A549 (cell line): ENCODE data around the gene CSMD2. TPM values are rescaled to one million over a fixed set of nuclear protein-coding genes. Genes with fewer than 3 reads are reported as not detected.

Experiments used
- ATAC-seq, 2 experiments: fragments of 200-7000 bp in 1 of 2; fragments of >200 bp in 1 of 2; cut with Nextera tagmentation in 1 of 2; cut with Tn5 transposase in 1 of 2; 3 replicates each; pipeline versions ENCODE4 v1.8.0 to v1.9.1; 2018 to 2020; ENCODE audit warnings: mild to moderate bottlenecking in 1 of 2, moderate library complexity in 1 of 2
- CTCF ChIA-PET: fragments of 300-600 bp; sonication (Branson Sonifier 250); formaldehyde crosslinking; extraction: SDS; loops from one replicate; lab custom pipeline; 2021; ENCODE audit warnings: antibody characterized with exemption, inconsistent platforms; lab: Yijun Ruan, JAX
- POLR2A ChIA-PET: fragments of 350-600 bp; formaldehyde crosslinking; extraction: SDS; loops from one replicate; lab custom pipeline; 2021; ENCODE audit warnings: antibody characterized with exemption, inconsistent platforms; lab: Yijun Ruan, JAX
- DNase-seq, 2 experiments: peaks; one replicate each; pipeline versions ENCODE4 v3.0.0 to v3.0.0-alpha.2; 2011 to 2016; ENCODE audit warnings: low read depth in 1 of 2, low spot score in 1 of 2
- FAIRE-seq: peaks from 2 replicates; lab custom pipeline; 2011; peaks lifted over from hg19 to GRCh38; lab: Jason Lieb, UNC
- H3K27ac ChIP-seq, 2 experiments: fragments of >200 bp; sonication (Bioruptor Twin); formaldehyde crosslinking; 3 replicates each; pipeline ENCODE4 v1.5.1; 2016 to 2017
- H3K4me1 ChIP-seq: fragments of >200 bp; sonication (Bioruptor Twin); formaldehyde crosslinking; 3 replicates; pipeline ENCODE4 v1.6.1; 2016
- H3K4me2 ChIP-seq: fragments of >200 bp; sonication (Bioruptor Twin); formaldehyde crosslinking; 3 replicates; pipeline ENCODE4 v1.6.1; 2016
- H3K4me3 ChIP-seq: fragments of >200 bp; sonication (Bioruptor Twin); formaldehyde crosslinking; 3 replicates; pipeline ENCODE4 v1.5.1; 2016
- H3K9me3 ChIP-seq: fragments of >200 bp; sonication (Bioruptor Twin); formaldehyde crosslinking; 3 replicates; pipeline ENCODE4 v1.6.1; 2016
- BHLHE40 ChIP-seq: IDR thresholded peaks from 2 replicates; pipeline ENCODE4 v1.6.1; 2012; ENCODE audit warnings: low read depth, low read length, inconsistent platforms
- CBX8 ChIP-seq: fragments of 200-600 bp; sonication (generic); IDR thresholded peaks from 2 replicates; pipeline ENCODE4 v1.6.1; 2016
- CEBPB ChIP-seq, 2 experiments: fragments of >200 bp in 1 of 2; sonication (Bioruptor Twin) in 1 of 2; formaldehyde crosslinking in 1 of 2; IDR thresholded peaks; 2 replicates each; pipeline ENCODE4 v1.6.1; 2012 to 2016
- CHD2 ChIP-seq: fragments of 150-350 bp; IDR thresholded peaks from 2 replicates; pipeline ENCODE4 v1.6.1; 2014; ENCODE audit warnings: low read length; ENCODE audit not compliant: partially characterized antibody
- EHMT2 ChIP-seq: fragments of 200-600 bp; sonication (generic); IDR thresholded peaks from 2 replicates; pipeline ENCODE4 v1.6.1; 2016; ENCODE audit warnings: antibody characterized with exemption, low read depth, mild to moderate bottlenecking, moderate library complexity
- FOSB ChIP-seq: fragments of 250-450 bp; sonication (Bioruptor Pico); IDR thresholded peaks from 2 replicates; pipeline ENCODE4 v1.5.0; 2020; ENCODE audit warnings: mild to moderate bottlenecking, moderate library complexity
- FOSL2 ChIP-seq, 2 experiments: fragments of 450-650 bp in 1 of 2; fragments of >200 bp in 1 of 2; sonication (Bioruptor Twin) in 1 of 2; formaldehyde crosslinking; IDR thresholded peaks; 2 replicates each; pipeline versions ENCODE4 v1.5.0 to v1.6.1; 2016 to 2020; ENCODE audit warnings: mild to moderate bottlenecking in 1 of 2, moderate library complexity in 1 of 2
- GATA3 ChIP-seq: IDR thresholded peaks from 2 replicates; pipeline ENCODE4 v1.6.1; 2012; ENCODE audit warnings: borderline replicate concordance
- HDAC2 ChIP-seq: fragments of 200-600 bp; sonication (generic); IDR thresholded peaks from 2 replicates; pipeline ENCODE4 v1.6.1; 2016
- HEYL ChIP-seq: fragments of 250-450 bp; sonication (Bioruptor Pico); IDR thresholded peaks from 2 replicates; pipeline ENCODE4 v1.8.0; 2021; ENCODE audit warnings: mild to moderate bottlenecking, moderate library complexity
- HOXA7 ChIP-seq: fragments of 250-450 bp; sonication (Bioruptor Pico); IDR thresholded peaks from 2 replicates; pipeline ENCODE4 v1.5.0; 2020; ENCODE audit warnings: mild to moderate bottlenecking, moderate library complexity
- HOXB5 ChIP-seq: fragments of 250-450 bp; sonication (Bioruptor Pico); IDR thresholded peaks from 2 replicates; pipeline ENCODE4 v1.5.0; 2020; ENCODE audit warnings: mild to moderate bottlenecking, moderate library complexity
- KDM1A ChIP-seq: fragments of 200-600 bp; sonication (generic); IDR thresholded peaks from 2 replicates; pipeline ENCODE4 v1.6.1; 2016; ENCODE audit warnings: low read depth, mild to moderate bottlenecking
- MAZ ChIP-seq: fragments of 150-350 bp; IDR thresholded peaks from 2 replicates; pipeline ENCODE4 v1.6.1; 2014; ENCODE audit warnings: antibody characterized with exemption, low read depth, low read length, borderline replicate concordance
- MYC ChIP-seq: IDR thresholded peaks from 2 replicates; pipeline ENCODE4 v1.6.1; 2012; ENCODE audit warnings: mild to moderate bottlenecking, inconsistent platforms, low read length, improper control_type of control experiment, borderline replicate concordance
- NR3C1 ChIP-seq: fragments of >200 bp; sonication (Bioruptor Twin); formaldehyde crosslinking; IDR thresholded peaks from 3 replicates; pipeline ENCODE4 v1.6.1; 2017
- PHF8 ChIP-seq: fragments of 200-600 bp; sonication (generic); IDR thresholded peaks from 2 replicates; pipeline ENCODE4 v1.6.1; 2016; ENCODE audit warnings: low read depth, mild to moderate bottlenecking, antibody characterized with exemption, moderate library complexity, borderline replicate concordance
- POLR2AphosphoS2 ChIP-seq: conservative IDR thresholded peaks from 2 replicates; pipeline ENCODE4 v1.6.1; 2012; ENCODE audit warnings: low read length, improper control_type of control experiment, inconsistent platforms
- RAD21 ChIP-seq, 2 experiments: fragments of >200 bp in 1 of 2; sonication (Bioruptor Twin) in 1 of 2; formaldehyde crosslinking in 1 of 2; IDR thresholded peaks in 1 of 2; conservative IDR thresholded peaks in 1 of 2; 2 replicates in 1 of 2; 3 replicates in 1 of 2; pipeline ENCODE4 v1.6.1; 2012 to 2018; ENCODE audit warnings: inconsistent platforms in 1 of 2
- RARB ChIP-seq: fragments of 250-450 bp; sonication (Bioruptor Pico); IDR thresholded peaks from 2 replicates; pipeline ENCODE4 v1.8.0; 2021; ENCODE audit warnings: mild to moderate bottlenecking, moderate library complexity
- RCOR1 ChIP-seq: fragments of 150-350 bp; IDR thresholded peaks from 2 replicates; pipeline ENCODE4 v1.6.1; 2014; ENCODE audit warnings: antibody characterized with exemption, low read length, low read depth
- RFX5 ChIP-seq: fragments of 450-650 bp; IDR thresholded peaks from 2 replicates; pipeline ENCODE4 v1.7.1; 2014; ENCODE audit warnings: antibody characterized with exemption, mild to moderate bottlenecking, moderate library complexity
- RNF2 ChIP-seq: fragments of 200-600 bp; sonication (generic); IDR thresholded peaks from 2 replicates; pipeline ENCODE4 v1.6.1; 2016; ENCODE audit warnings: low read depth, mild to moderate bottlenecking, antibody characterized with exemption, moderate library complexity, borderline replicate concordance
- SMC3 ChIP-seq: fragments of >200 bp; sonication (Bioruptor Twin); formaldehyde crosslinking; IDR thresholded peaks from 3 replicates; pipeline ENCODE4 v1.6.1; 2018; ENCODE audit warnings: inconsistent platforms
- TFCP2L1 ChIP-seq: fragments of 250-450 bp; sonication (Bioruptor Pico); IDR thresholded peaks from 2 replicates; pipeline ENCODE4 v1.5.0; 2021; ENCODE audit warnings: mild to moderate bottlenecking
- ZNF302 ChIP-seq: fragments of 250-450 bp; sonication (Bioruptor Pico); IDR thresholded peaks from 2 replicates; pipeline ENCODE4 v1.9.0; 2021; ENCODE audit warnings: inconsistent platforms, mild to moderate bottlenecking, moderate library complexity
- ZSCAN20 ChIP-seq: fragments of 250-450 bp; sonication (Bioruptor Pico); IDR thresholded peaks from 2 replicates; pipeline ENCODE4 v1.8.0; 2022; ENCODE audit warnings: mild to moderate bottlenecking, moderate library complexity
- WGBS: methylation state at CpG from one replicate; pipeline ENCODE4 v1.1.6; 2017; ENCODE audit errors: missing lambda C conversion rate; 5-methylcytosine and 5-hydroxymethylcytosine counted together
- polyA plus RNA-seq, 4 experiments: library from polyadenylated mRNA; depleted of rRNA in 3 of 4; stranded (reverse); fragments of >200 nt; fragmentation: RNase III in 1 of 4; extraction: RNeasy Plus Mini Kit Qiagen cat#74134 plus additional on column Dnase treatment in 1 of 4; gene quantifications; 2 replicates in 3 of 4; 3 replicates in 1 of 4; pipeline ENCODE4 v1.2.3, GENCODE V29; 2011 to 2017
- TF ChIP-seq, protein P1 (sequence below): IDR thresholded peaks from 2 replicates; pipeline ENCODE4 v1.6.1; 2012
- TF ChIP-seq, protein P2 (sequence below): fragments of 200-600 bp; sonication (generic); IDR thresholded peaks from 2 replicates; pipeline ENCODE4 v1.6.1; 2016; ENCODE audit warnings: antibody characterized with exemption, mild to moderate bottlenecking, moderate library complexity
- TF ChIP-seq, protein P3 (sequence below): fragments of 250-450 bp; sonication (Bioruptor Pico); IDR thresholded peaks from 2 replicates; pipeline ENCODE4 v1.5.0; 2021; ENCODE audit warnings: mild to moderate bottlenecking, moderate library complexity, borderline replicate concordance

The CSMD2 gene
- polyA plus RNA-seq, 2 of the 4 experiments (the other 2 are of a cell fraction): not detected

DNA sequence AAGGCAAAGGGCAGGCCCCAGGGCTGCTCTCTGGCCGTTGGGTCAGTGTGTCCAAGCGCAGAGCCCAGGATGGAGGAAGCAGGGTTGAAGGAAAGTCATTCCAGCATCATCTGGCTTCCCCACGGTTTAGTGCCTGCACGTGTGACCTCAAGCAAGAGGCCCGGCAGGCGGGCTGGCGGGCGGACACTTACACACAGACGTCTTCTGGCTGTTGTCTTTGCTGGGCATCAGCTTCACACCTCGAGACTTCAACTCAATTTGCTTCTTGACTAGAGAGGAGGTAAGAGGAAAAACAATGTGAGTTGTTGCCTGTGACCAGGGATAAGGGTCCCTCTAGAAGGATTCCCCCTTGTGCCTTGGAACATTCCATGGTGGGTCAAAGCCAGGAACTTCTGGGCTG lies 339.5 kb downstream of the CSMD2 start:
- ATAC-seq: no peak
- Histone ChIP-seq H3K4me3 (no peak overlapping the region), H3K27ac (no peak overlapping the region), H3K4me1 (no peaks in the 10 kb centered on the region), H3K4me2 (no peak overlapping the region), H3K9me3 (no peaks in the 10 kb centered on the region)
- WGBS: 29% methylated on average over 10 of the region's 10 CpGs
- no peak for FAIRE-seq
- TF ChIP-seq POLR2AphosphoS2 (no peak), HOXA7 (CRISPR knock-in tag) (no peak), CEBPB (IDR thresholded peaks at IDR 0.05) (no peak), BHLHE40 (no peak), KDM1A (no peak), HDAC2 (no peak), NR3C1 (no peak), GATA3 (no peak), FOSB (CRISPR knock-in tag) (no peak), CBX8 (no peak), EHMT2 (no peak), RARB (CRISPR knock-in tag) (no peak), SMC3 (no peak), RNF2 (no peak), RCOR1 (no peak), HEYL (CRISPR knock-in tag) (no peak)
- TF ChIP-seq, protein P1, sequence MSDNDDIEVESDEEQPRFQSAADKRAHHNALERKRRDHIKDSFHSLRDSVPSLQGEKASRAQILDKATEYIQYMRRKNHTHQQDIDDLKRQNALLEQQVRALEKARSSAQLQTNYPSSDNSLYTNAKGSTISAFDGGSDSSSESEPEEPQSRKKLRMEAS: no peak
- TF ChIP-seq, protein P2, sequence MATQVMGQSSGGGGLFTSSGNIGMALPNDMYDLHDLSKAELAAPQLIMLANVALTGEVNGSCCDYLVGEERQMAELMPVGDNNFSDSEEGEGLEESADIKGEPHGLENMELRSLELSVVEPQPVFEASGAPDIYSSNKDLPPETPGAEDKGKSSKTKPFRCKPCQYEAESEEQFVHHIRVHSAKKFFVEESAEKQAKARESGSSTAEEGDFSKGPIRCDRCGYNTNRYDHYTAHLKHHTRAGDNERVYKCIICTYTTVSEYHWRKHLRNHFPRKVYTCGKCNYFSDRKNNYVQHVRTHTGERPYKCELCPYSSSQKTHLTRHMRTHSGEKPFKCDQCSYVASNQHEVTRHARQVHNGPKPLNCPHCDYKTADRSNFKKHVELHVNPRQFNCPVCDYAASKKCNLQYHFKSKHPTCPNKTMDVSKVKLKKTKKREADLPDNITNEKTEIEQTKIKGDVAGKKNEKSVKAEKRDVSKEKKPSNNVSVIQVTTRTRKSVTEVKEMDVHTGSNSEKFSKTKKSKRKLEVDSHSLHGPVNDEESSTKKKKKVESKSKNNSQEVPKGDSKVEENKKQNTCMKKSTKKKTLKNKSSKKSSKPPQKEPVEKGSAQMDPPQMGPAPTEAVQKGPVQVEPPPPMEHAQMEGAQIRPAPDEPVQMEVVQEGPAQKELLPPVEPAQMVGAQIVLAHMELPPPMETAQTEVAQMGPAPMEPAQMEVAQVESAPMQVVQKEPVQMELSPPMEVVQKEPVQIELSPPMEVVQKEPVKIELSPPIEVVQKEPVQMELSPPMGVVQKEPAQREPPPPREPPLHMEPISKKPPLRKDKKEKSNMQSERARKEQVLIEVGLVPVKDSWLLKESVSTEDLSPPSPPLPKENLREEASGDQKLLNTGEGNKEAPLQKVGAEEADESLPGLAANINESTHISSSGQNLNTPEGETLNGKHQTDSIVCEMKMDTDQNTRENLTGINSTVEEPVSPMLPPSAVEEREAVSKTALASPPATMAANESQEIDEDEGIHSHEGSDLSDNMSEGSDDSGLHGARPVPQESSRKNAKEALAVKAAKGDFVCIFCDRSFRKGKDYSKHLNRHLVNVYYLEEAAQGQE: no peak
- ChIA-PET CTCF (no interaction called here), POLR2A (no interaction called here)
- no peak for DNase-seq

DNA sequence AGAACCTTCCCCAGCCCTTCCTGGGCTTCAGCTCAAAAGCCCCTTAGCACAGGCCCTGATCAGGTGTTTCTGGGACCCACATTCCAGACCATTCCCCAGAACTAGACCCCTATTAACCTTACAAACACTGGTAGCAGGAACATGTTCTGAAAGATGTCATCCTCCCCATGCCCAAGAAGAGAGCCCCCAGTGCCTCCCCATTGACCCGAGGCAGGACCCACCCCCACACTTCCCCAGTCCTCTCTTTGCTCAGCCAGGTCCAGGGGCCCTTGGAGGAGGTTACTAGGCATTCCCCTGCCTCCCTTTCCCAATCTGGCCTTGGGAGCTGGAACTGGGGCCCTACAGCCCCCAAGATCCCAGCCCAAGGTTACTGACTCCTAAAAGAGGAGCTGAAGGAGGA lies 340.1 kb downstream of the CSMD2 start:
- DNase-seq (no peak), FAIRE-seq (no peak), ATAC-seq (no peak)
- Histone ChIP-seq H3K4me1 (no peaks in the 10 kb centered on the region), H3K9me3 (no peaks in the 10 kb centered on the region), H3K27ac (no peak overlapping the region), H3K4me2 (no peak overlapping the region), H3K4me3 (no peak overlapping the region)
- TF ChIP-seq ZNF302 (CRISPR knock-in tag) (no peak), RFX5 (no peak), TFCP2L1 (CRISPR knock-in tag) (no peak), KDM1A (no peak), RAD21 (conservative IDR thresholded peaks at IDR 0.05 in 1 of 2, IDR thresholded peaks at IDR 0.05 in 1 of 2) (no peak), ZSCAN20 (no peak), CHD2 (no peak), FOSL2 (IDR thresholded peaks at IDR 0.05) (no peak), FOSL2 (CRISPR knock-in tag; IDR thresholded peaks at IDR 0.05) (no peak), HOXB5 (CRISPR knock-in tag) (no peak), MAZ (no peak), MYC (no peak), PHF8 (no peak), RCOR1 (no peak)
- TF ChIP-seq, protein P3, sequence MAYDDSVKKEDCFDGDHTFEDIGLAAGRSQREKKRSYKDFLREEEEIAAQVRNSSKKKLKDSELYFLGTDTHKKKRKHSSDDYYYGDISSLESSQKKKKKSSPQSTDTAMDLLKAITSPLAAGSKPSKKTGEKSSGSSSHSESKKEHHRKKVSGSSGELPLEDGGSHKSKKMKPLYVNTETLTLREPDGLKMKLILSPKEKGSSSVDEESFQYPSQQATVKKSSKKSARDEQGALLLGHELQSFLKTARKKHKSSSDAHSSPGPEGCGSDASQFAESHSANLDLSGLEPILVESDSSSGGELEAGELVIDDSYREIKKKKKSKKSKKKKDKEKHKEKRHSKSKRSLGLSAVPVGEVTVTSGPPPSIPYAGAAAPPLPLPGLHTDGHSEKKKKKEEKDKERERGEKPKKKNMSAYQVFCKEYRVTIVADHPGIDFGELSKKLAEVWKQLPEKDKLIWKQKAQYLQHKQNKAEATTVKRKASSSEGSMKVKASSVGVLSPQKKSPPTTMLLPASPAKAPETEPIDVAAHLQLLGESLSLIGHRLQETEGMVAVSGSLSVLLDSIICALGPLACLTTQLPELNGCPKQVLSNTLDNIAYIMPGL (CRISPR knock-in tag): no peak
- TF ChIP-seq, protein P1: no peak
- ChIA-PET POLR2A (no interaction called here), CTCF (no interaction called here)
- WGBS: no CpG with 5 or more reads among the region's 1 CpG
